Large intestine (tissue), 3 donors: ENCODE results near the gene ZNF628. TPM values are rescaled to one million over a fixed set of nuclear protein-coding genes. Genes with fewer than 3 reads are reported as not detected.
A peak's percentile ranks its signal among the peaks of the same experiment; 100 is the strongest.

Experiments used
- DNase-seq, 2 donors: peaks; one replicate each; pipeline versions ENCODE4 v3.0.0 to v3.0.0-alpha.2; 2013
- H3K27ac ChIP-seq: one replicate; pipeline ENCODE4 v1.5.1; 2013; ENCODE audit warnings: low read length
- H3K27me3 ChIP-seq: 2 replicates; pipeline ENCODE4 v1.6.1; 2013; ENCODE audit warnings: low read length; ENCODE audit not compliant: control insufficient read depth, insufficient read depth
- H3K36me3 ChIP-seq: 2 replicates; pipeline ENCODE4 v1.6.1; 2013; ENCODE audit warnings: low read length; ENCODE audit not compliant: control insufficient read depth, insufficient read depth
- H3K4me1 ChIP-seq: one replicate; pipeline ENCODE4 v1.6.1; 2013; ENCODE audit warnings: low read length; ENCODE audit not compliant: control insufficient read depth, insufficient read depth
- H3K4me3 ChIP-seq: one replicate; pipeline ENCODE4 v1.5.1; 2013; ENCODE audit warnings: low read length
- H3K9me3 ChIP-seq: one replicate; pipeline ENCODE4 v1.6.1; 2013; ENCODE audit warnings: mild to moderate bottlenecking, low read depth, low read length, moderate library complexity; ENCODE audit not compliant: control insufficient read depth
- WGBS: methylation state at CpG from one replicate; pipeline ENCODE4 v1.1.5; 2013; ENCODE audit warnings: low lambda C conversion rate; ENCODE audit not compliant: insufficient coverage; 5-methylcytosine and 5-hydroxymethylcytosine counted together
- polyA plus RNA-seq: library from polyadenylated mRNA; unstranded; fragments of 120-200 nt; gene quantifications from one replicate; pipeline ENCODE4 v1.2.1, GENCODE V29; 2013

The ZNF628 gene
- polyA plus RNA-seq, 1 donor: 5.6 TPM

DNA sequence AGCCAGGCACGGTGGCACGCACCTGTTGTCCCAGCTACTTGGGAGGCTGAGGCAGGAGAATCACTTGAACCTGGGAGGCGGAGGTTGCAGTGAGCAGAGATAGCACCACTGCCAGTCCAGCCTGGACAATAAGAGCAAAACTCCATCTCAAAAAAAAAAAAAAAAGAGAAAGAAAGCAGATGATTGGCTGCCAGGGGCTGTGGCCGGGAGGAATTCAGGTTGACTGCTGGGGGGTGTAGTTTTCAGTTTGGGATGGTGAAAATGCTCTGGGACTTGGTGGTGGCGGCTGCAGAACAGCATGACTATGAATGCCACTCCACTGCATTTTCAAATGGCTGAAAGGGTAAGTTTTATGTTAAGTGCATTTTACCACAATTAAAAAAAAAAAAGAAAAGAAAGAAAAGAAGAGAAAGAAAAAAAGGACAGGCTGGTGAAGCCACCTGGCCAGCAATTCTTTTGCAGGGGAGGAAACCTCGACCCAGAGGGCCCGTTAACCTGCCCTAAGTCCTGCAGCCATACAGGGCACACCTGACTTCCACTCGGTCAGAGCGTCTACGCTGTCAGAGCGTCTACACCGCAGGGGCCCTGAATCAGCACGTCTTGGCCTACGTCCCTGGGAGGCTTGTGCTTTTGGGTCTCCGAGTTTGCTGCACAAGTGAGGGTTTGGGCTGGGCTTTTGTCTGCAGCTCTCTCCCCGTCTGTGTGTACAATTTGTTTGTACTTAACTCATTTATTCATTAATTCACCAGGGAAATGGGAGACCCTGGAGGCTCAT, 18.5 kb upstream of the ZNF628 start:
- Histone ChIP-seq H3K27me3 (peaks cover 4% of the 10 kb centered on the region), H3K4me1 (peaks cover 34% of the 10 kb centered on the region), H3K9me3 (no peaks in the 10 kb centered on the region), H3K4me3 (no peak overlapping the region), H3K36me3 (peaks cover 11% of the 10 kb centered on the region), H3K27ac (no peak overlapping the region)
- no peak for DNase-seq
- no CpG with 5 or more reads among the region's 16 CpGs for WGBS

DNA sequence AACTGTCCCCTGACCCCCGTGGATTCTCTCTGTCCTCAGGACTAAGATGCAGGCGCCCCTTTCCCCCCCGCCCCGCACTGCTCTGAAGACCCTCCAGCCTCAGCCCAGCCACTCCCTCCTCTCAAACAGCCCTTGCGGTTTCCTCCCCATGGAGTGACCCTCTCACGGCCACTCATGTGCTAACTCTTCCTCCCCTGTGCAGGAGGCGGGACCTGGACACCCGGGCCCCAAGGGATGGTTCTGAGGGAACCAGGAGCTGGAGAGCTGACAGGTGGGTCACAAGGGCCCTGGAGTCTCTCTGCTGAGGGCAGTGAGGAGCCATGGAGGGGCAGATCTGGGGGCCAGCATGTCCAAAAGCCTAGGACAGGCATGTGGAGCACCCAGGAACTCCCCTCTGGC, 16.9 kb upstream of the ZNF628 start:
- no peak for DNase-seq
- Histone ChIP-seq H3K9me3 (no peaks in the 10 kb centered on the region), H3K27ac (peak overlapping the region; percentile 93), H3K4me1 (peaks cover 27% of the 10 kb centered on the region), H3K4me3 (no peak overlapping the region), H3K36me3 (peaks cover 7% of the 10 kb centered on the region), H3K27me3 (peaks cover 6% of the 10 kb centered on the region)
- WGBS: no CpG with 5 or more reads among the region's 8 CpGs

DNA sequence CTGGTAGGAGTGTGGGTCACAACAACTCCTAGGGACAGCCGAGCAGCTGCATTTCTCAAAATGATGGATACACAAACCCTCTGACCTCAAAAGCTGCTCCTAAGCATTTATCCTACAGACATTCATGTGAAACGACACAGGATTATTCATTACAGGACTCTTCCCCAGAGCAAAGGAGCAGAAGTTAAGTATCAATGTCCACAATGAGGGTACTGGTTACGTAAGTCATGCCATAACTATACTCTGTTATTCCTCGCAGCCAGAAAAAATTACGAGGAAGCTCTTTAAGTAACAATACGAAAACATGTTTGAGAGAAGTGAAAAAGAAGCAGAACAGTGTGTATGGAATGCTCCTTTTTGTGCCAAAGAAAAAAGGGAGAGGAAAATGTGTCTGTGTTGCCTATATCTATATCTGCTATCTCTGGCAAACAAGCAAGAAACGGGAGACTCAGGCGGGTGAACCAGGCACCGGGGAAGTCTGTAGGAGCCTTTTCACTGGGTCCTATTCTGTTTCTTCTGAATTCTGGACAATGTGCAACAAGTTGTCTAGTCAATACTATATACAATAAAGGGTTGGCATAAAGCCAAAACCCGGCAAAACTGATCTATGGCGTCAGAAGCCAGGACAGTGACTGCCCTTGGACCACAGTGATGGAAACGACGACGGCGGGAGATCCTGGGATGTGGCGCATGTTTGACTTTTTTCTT, 16.3 kb upstream of the ZNF628 start:
- Histone ChIP-seq H3K9me3 (no peaks in the 10 kb centered on the region), H3K4me1 (peaks cover 27% of the 10 kb centered on the region), H3K27me3 (peaks cover 6% of the 10 kb centered on the region), H3K4me3 (peak overlapping the region; percentile 80), H3K36me3 (peaks cover 7% of the 10 kb centered on the region), H3K27ac (peak overlapping the region; percentile 93)
- peak; percentile 52 to 71 for DNase-seq
- 11% methylated on average over 5 of the region's 16 CpGs for whole genome bisulfite sequencing

DNA sequence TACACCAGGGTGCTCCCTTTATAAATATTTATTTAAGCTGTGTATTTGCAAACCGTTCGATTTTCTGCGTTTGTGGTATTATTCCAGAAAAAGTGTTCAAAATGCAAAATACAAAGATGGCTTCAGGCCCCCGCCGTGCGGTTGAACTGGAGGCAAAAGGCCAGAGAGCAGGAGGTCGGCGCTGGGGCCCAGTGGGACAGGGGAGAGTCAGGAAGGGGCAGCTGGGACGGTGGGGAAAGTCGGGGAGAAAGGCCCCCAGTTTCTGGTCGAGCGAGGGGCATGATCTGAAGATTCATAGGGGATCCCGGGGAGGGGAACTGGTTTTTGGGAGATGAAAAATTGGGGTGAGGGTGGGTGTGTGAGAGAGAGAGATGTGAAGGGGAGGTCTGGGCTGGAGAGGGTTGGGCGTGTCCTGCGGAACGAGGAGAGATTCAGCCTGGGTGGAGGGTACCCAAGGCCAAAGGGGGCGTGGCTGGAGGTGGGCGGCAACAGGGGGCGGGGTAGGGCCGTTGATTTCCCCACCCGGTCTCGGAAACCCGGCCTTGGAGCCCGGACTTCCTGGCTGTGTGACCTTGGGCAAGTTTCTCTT, 15.7 kb upstream of the ZNF628 start:
- H3K9me3 ChIP-seq: no peaks in the 10 kb centered on the region
- peaks cover 27% of the 10 kb centered on the region for H3K4me1 ChIP-seq
- peak overlapping the region; percentile 93 for H3K27ac ChIP-seq
- H3K36me3 ChIP-seq: peaks cover 4% of the 10 kb centered on the region
- peak; percentile 77 for DNase-seq
- WGBS: no CpG with 5 or more reads among the region's 24 CpGs
- H3K4me3 ChIP-seq: peak overlapping the region; percentile 80
- H3K27me3 ChIP-seq: peaks cover 6% of the 10 kb centered on the region

DNA sequence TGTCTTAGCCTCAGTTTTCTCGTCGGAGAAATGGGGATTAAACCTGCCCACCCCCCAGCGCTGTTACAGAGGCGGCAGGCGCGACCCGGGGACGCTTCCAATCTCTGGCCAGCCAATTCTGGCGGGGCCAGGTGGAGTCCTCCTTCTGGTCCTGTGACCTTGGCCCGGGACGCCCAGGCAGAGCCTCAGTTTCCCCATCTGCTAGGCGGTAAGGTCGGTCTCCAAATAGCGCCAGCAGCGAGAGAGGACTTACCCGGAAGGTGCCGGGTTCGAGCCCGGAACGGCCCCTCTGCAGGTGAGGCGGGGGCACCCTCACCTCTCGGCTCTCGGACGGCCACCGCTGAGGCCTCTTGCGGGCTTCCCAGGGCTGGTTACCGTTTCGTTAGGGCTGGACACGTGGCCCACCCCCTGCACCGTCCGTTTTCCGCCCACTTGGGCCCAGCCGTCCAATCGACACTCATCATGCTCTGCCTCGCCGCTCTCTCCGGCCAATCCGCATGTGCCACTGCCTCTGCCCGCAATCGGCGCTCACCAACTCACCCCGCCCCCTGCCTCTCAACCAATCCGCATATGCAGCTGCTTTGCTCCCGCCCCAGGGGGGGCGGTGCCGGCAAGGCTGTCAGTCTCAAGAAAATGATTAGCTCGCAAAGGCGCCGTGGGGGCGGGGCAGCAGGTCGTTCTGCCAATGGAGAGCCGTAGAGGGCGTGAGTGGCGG, 15.0 kb upstream of the ZNF628 start, which contains the start of gene ISOC2:
Gene ISOC2, minus strand, starts transcription at position 384 of the 715 bp plus-strand sequence. CDS start 5,156 bp downstream, outside the sequence.
- Histone ChIP-seq H3K9me3 (no peaks in the 10 kb centered on the region), H3K4me3 (peak within 1 kb of the TSS; percentile 80), H3K27me3 (peaks cover 6% of the 10 kb centered on the region), H3K4me1 (peaks cover 27% of the 10 kb centered on the region), H3K36me3 (peaks cover 2% of the 10 kb centered on the region), H3K27ac (peak within 1 kb of the TSS; percentile 93)
- DNase-seq: peak; percentile 100
- no CpG with 5 or more reads among the region's 54 CpGs for WGBS

DNA sequence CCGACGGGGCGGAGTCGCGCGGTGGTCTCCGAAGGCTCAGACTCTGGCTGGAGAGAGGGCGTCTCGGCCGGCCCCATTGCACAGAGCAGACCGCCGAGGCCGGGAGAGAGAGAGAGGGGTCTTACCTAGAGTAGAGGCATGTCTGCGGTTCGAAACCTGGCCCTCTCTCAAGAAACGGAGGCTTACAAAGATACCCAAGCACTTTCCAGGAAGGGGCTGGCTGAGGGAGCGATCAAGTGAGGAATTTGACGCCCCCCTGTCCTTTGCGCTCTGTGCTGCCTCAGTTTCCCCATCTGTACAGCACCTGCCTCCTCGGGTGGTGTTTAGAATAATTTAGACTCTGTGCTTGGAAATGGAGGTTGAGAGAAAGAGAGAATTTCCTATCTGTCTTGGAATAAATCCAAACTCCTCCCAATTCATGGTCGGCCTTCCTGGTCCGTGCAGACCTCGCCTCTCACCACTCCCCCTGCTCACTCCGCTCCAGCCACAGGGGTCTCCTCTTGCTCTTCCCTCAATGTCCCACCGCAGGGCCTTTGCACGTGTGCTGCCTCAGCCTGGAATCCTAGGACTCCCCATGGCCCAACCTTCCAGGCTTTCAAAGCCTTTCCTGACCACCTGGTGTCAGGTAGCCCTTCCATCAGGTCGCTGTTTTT, 14.3 kb upstream of the ZNF628 start:
- DNase-seq: peak in 1 of 2 donors; percentile 52
- H3K4me3 ChIP-seq: peak overlapping the region; percentile 62
- 50% methylated on average over 1 of the region's 27 CpGs for WGBS
- peaks cover 27% of the 10 kb centered on the region for H3K4me1 ChIP-seq
- H3K9me3 ChIP-seq: no peaks in the 10 kb centered on the region
- H3K27ac ChIP-seq: peak overlapping the region; percentile 49
- no peaks in the 10 kb centered on the region for H3K36me3 ChIP-seq
- peaks cover 6% of the 10 kb centered on the region for H3K27me3 ChIP-seq

DNA sequence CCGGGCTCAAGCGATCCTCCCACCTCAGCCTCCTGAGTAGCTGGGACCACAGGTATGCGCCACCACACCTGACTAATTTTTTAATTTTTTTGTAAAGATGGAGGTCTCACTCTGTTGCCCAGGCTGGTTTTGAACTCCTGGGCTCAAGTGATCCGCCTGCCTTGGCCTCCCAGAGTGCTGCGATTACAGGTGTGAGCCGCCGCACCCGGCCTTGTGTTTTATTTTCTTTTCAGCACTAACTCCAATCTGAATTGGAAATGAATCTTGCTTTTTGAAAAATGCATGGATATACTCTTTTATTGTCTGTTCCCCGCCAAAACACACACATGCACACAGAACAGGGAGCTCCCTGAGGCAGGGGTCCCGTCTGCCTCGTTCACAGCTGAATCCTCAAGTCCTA, 13.7 kb upstream of the ZNF628 start:
- no peak for DNase-seq
- no peak overlapping the region for H3K27ac ChIP-seq
- peaks cover 27% of the 10 kb centered on the region for H3K4me1 ChIP-seq
- no peaks in the 10 kb centered on the region for H3K36me3 ChIP-seq
- no CpG with 5 or more reads among the region's 11 CpGs for whole genome bisulfite sequencing
- peaks cover 6% of the 10 kb centered on the region for H3K27me3 ChIP-seq
- H3K9me3 ChIP-seq: no peaks in the 10 kb centered on the region
- H3K4me3 ChIP-seq: no peak overlapping the region

DNA sequence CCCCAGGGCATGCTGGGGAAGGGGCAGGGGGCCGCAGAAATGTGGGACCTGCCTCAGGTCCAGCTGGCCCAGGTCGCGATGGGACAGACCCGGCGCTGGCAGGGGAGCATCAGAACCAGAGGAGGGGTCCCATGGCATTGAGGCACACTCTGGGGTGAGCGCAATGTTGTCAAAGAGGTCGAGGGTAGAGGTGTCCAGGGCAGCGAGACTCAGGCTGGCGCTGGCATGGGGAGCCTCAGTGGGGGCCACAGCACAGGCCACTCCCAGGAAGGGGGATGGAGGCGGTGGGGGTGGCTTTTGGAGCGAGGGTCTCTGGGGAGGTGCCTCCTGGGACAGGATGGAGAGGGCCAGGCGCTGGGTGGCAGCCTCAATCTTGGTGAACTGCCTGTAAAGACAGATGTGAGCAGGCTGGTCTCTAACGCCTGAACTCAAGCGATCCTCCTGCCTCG, 12.8 kb upstream of the ZNF628 start:
- no peak for DNase-seq
- H3K4me3 ChIP-seq: no peak overlapping the region
- H3K36me3 ChIP-seq: no peaks in the 10 kb centered on the region
- no CpG with 5 or more reads among the region's 15 CpGs for WGBS
- H3K9me3 ChIP-seq: no peaks in the 10 kb centered on the region
- H3K27me3 ChIP-seq: peaks cover 6% of the 10 kb centered on the region
- H3K27ac ChIP-seq: no peak overlapping the region
- peaks cover 27% of the 10 kb centered on the region for H3K4me1 ChIP-seq

DNA sequence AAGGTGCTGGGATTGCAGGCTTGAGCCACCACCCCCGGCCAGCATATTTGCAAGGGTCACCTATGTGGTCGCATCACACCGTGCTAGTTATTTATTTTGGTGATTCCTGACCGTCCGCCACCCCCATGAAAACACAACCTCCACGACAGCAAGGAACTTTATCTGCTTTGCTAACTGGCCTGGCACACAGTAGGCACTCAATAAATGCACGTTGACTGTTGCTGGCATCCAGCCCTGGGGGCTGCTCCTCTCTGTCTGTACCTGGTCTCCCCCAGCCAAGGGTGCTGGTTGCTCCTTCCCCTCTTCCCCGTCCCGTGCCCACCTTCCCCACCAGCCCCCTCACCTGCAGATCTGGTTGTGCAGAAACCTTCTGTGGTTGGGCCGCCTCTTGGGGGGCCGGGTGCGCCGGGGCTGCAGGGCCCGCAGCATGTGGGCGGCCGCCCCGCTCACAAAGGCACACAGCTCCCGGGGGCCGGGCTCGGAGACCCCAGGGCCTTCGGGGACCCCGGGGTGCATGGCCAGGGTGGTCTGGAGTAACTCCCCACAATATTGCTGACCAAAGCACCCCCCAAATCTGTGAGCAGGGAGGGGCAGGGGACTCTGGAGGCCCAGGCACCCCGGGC, 12.3 kb upstream of the ZNF628 start:
- no peaks in the 10 kb centered on the region for H3K36me3 ChIP-seq
- no peak overlapping the region for H3K27ac ChIP-seq
- H3K27me3 ChIP-seq: peaks cover 6% of the 10 kb centered on the region
- no peaks in the 10 kb centered on the region for H3K9me3 ChIP-seq
- H3K4me1 ChIP-seq: peaks cover 27% of the 10 kb centered on the region
- DNase-seq: no peak
- no peak overlapping the region for H3K4me3 ChIP-seq
- no CpG with 5 or more reads among the region's 23 CpGs for WGBS
